ENCODE data around the gene PTPN1.

DNA sequence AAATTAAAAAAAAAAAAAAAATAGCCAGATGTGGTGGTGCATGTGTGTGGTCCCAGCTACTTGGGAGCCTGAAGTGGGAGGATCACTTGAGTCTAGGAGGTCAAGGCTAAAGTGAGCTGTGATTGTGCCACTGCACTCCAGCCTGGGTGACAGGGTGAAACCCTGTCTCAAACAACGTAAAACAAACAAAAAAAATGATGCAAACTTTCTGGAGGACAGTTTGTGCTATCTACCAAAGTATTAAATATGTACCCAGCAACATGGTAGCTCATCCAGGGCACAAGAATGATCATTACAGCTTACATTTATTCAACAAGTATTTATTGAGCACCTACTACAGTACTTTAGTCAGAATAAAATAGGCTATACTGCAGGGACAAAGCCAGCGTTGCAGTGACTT, 40.4 kb upstream of the PTPN1 start:
- TF ChIP-seq CTCF (IDR thresholded peaks at IDR 0.05): no peak
- TF ChIP-seq POLR2A (IDR thresholded peaks at IDR 0.05): no peak

Data from thyroid gland (tissue), 4 donors.